GM19238 (cell line): Measurements from ENCODE around the gene GPR32.
"Not testable (repeated sequence)": the region's sequence is repeated elsewhere in the genome, so short reads cannot be mapped to it uniquely, and the experiment has no call there.

Experiments
- DNase-seq: peaks from one replicate; pipeline ENCODE4 v3.0.0; 2011; ENCODE audit warnings: low spot score; ENCODE audit not compliant: insufficient read length

Gene GPR32

GRCh38 chr19:50780753-50781435 lies 10.6 kb downstream of the GPR32 start:
- DNase-seq = no peak

GRCh38 chr19:50783848-50784152 lies 13.5 kb downstream of the GPR32 start:
- DNase-seq = not testable (repeated sequence)

GRCh38 chr19:50784710-50785109 lies 14.4 kb downstream of the GPR32 start:
- no peak for DNase-seq

GRCh38 chr19:50785329-50785728 lies 15.1 kb downstream of the GPR32 start:
- no peak for DNase-seq

- no peak for DNase-seq
Measured at GRCh38 chr19:50790396-50790795, 20.1 kb downstream of the GPR32 start, which contains the start of gene ACP4. Gene ACP4 (plus strand): TSS chr19:50790415. CDS start chr19:50790415, 0 bp downstream.

- no peak for DNase-seq
Measured at GRCh38 chr19:50790922-50791467, 20.7 kb downstream of the GPR32 start.

- DNase-seq = no peak
Measured at GRCh38 chr19:50791594-50792271, 21.5 kb downstream of the GPR32 start.

GRCh38 chr19:50792272-50793250 lies 22.3 kb downstream of the GPR32 start:
- DNase-seq = no peak

GRCh38 chr19:50793558-50794065 lies 23.3 kb downstream of the GPR32 start:
- DNase-seq = no peak

GRCh38 chr19:50794074-50794875 lies 24.0 kb downstream of the GPR32 start:
- peak; percentile 53 for DNase-seq

- DNase-seq = no peak
Measured at GRCh38 chr19:50794876-50795663, 24.8 kb downstream of the GPR32 start.

- no peak for DNase-seq
Measured at GRCh38 chr19:50795664-50796073, 25.4 kb downstream of the GPR32 start.

GRCh38 chr19:50796128-50796633 lies 25.9 kb downstream of the GPR32 start:
- no peak for DNase-seq

GRCh38 chr19:50796634-50797428 lies 26.6 kb downstream of the GPR32 start:
- DNase-seq = no peak

GRCh38 chr19:50797429-50797780 lies 27.1 kb downstream of the GPR32 start:
- DNase-seq = no peak

- DNase-seq = no peak
Measured at GRCh38 chr19:50797781-50798658, 27.8 kb downstream of the GPR32 start.

GRCh38 chr19:50798659-50799546 lies 28.6 kb downstream of the GPR32 start:
- DNase-seq = no peak
